Mesodermal cell (in vitro differentiated cells): Measurements from ENCODE around the gene CAPZA2.
"Not testable (repeated sequence)": the region's sequence is repeated elsewhere in the genome, so short reads cannot be mapped to it uniquely, and the experiment has no call there.

ENCODE experiments used
- H3K27ac ChIP-seq: 2 replicates; pipeline ENCODE4 v1.7.0; 2013; ENCODE audit warnings: mild to moderate bottlenecking, low read depth, low read length, moderate library complexity; ENCODE audit not compliant: severe bottlenecking
- H3K36me3 ChIP-seq: 2 replicates; pipeline ENCODE4 v1.7.1; 2013; ENCODE audit warnings: mild to moderate bottlenecking, low read length, moderate library complexity; ENCODE audit not compliant: control insufficient read depth, insufficient read depth
- H3K4me1 ChIP-seq: one replicate; pipeline ENCODE4 v1.7.1; 2013; ENCODE audit warnings: mild to moderate bottlenecking, low read length; ENCODE audit not compliant: insufficient read depth, control insufficient read depth, poor library complexity, severe bottlenecking
- H3K4me3 ChIP-seq: 2 replicates; pipeline ENCODE4 v1.7.0; 2013; ENCODE audit warnings: low read length, control low read depth, mild to moderate bottlenecking; ENCODE audit not compliant: insufficient read depth, poor library complexity, severe bottlenecking; ENCODE audit errors: extremely low read depth
- H3K9me3 ChIP-seq: 2 replicates; pipeline ENCODE4 v1.7.1; 2013; ENCODE audit warnings: mild to moderate bottlenecking, low read length, moderate library complexity; ENCODE audit not compliant: control insufficient read depth
- WGBS, 2 experiments: methylation state at CpG; one replicate each; pipeline ENCODE4 v1.1.5; 2013; ENCODE audit warnings: missing lambda C conversion rate in 2 of 2; ENCODE audit not compliant: insufficient coverage in 2 of 2; 5-methylcytosine and 5-hydroxymethylcytosine counted together

The CAPZA2 gene

DNA sequence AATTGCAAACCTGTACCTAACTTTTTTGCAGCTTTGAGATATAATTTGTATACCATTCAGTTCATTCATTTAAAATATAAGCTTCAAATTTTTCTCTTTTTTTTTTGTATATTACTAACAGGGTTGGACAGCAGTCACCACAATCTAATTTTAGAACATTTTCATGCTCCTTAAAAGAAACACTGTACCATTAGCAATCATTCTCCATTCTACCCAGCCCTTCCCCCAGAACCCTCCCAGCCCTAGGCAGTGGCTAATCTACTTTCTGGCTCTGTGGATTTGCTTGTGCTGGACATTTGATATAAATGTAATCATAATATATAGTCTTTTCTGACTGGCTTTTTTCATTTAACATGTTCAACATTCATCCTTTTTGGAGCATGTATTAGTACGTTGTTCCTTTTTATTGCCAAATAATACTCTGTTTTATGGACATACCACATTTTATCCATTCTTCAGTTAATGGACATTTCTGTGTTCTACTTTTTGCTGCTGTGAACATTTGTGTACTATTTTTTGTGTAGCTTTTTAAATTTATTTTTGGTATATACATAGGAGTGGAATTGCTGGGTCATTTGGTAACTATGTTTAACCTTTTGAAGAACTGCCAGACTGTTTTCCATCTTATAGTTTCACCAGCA, 50.0 kb downstream of the CAPZA2 start:
- peaks cover 68% of the 10 kb centered on the region for H3K36me3 ChIP-seq
- WGBS, 2 experiments: no CpG with 5 or more reads among the region's 1 CpG

DNA sequence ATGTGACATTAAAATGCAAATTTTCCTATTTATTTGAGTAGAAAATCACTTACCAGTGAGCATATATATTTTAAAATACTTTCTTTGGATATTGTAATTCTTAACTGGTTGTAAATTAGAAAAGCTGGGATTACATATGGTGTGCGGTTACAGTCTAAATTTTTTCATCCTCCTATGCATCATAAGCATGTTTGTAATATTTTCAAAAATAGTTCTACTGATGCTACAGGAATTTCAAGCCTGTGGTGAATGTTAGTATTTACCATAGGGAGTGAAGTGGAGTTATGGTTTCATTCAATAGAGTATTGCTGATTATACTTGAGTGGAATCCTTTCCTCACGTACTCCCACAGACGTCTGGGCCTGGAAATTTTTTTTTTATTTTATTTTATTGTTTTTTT, 56.3 kb downstream of the CAPZA2 start:
- no CpG with 5 or more reads among the region's 3 CpGs for WGBS, 2 experiments
- Histone ChIP-seq H3K27ac (no peak overlapping the region), H3K4me1 (no peaks in the 10 kb centered on the region), H3K36me3 (peaks cover 49% of the 10 kb centered on the region), H3K9me3 (no peaks in the 10 kb centered on the region), H3K4me3 (no peak overlapping the region)

More for the DNA sequence above, 50.0 kb downstream of the CAPZA2 start:
- Histone ChIP-seq H3K4me3 (no peak overlapping the region), H3K9me3 (no peaks in the 10 kb centered on the region), H3K27ac (no peak overlapping the region), H3K4me1 (no peaks in the 10 kb centered on the region)

DNA sequence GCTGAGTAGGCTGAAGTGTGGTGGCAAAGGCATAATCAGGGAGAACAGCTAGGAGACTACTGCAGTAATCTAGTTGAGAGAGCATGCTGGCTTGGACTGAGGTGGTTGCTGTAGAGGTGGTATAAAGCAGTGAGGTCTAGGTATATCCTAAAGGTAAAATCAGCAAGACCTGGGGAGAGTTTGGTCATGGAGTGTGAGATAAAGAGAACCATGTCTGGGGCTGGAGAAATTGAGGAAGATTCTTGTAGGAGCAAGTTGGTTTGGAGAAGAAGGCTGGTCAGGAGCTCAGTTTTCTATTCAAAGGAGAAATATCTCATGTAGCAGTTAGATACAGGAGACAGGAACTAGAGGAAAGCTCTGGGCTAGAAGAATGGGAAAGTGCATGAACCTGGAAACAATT, 58.0 kb downstream of the CAPZA2 start:
- Histone ChIP-seq H3K4me3 (no peak overlapping the region), H3K9me3 (no peaks in the 10 kb centered on the region)

DNA sequence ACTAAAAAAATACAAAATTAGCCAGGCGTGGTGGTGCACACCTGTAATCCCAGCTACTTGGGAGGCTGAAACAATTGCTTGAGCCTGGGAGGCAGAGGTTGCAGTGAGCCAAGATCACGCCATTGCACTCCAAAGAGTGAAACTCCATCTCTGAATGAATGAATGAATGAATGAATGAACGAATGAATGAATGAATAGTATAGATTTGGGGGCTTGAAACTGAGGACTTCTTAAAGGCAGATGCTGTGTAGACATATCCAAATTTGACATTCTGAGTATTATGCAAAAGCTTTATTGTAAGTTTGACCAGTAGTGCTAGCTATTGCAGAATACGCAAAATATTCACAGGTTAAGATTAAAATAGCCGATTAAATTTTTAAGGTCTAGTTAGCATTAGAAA, 60.2 kb downstream of the CAPZA2 start:
- no peaks in the 10 kb centered on the region for H3K9me3 ChIP-seq
- H3K4me3 ChIP-seq: no peak overlapping the region
- peaks cover 21% of the 10 kb centered on the region for H3K36me3 ChIP-seq
- no peaks in the 10 kb centered on the region for H3K4me1 ChIP-seq
- 58 to 62% methylated on average over 5 of the region's 5 CpGs for WGBS, 2 experiments
- H3K27ac ChIP-seq: no peak overlapping the region

More for the DNA sequence above, 58.0 kb downstream of the CAPZA2 start:
- no peak overlapping the region for H3K27ac ChIP-seq
- peaks cover 38% of the 10 kb centered on the region for H3K36me3 ChIP-seq
- H3K4me1 ChIP-seq: no peaks in the 10 kb centered on the region

DNA sequence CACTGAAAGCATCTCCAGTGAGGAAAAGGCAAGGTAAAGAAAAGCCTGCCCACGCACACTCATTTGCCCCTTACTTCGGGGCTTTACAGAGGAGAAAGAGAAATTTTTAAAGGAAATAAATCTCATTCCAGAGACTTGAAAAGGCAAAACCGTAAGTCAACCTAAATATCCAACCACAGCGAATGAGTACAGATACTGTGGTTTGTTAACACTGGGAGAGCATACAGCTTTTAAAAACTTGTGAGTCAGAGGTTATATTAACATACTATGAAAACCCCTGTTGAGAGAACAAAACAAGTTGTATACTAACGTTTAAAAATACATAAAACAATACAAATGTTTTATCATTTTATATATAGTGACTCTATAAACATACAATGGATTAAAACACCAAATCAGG, 62.4 kb downstream of the CAPZA2 start:
- Histone ChIP-seq H3K4me3 (no peak overlapping the region), H3K9me3 (no peaks in the 10 kb centered on the region), H3K36me3 (peaks cover 11% of the 10 kb centered on the region), H3K4me1 (no peaks in the 10 kb centered on the region), H3K27ac (no peak overlapping the region)
- WGBS, 2 experiments: no CpG with 5 or more reads among the region's 5 CpGs

DNA sequence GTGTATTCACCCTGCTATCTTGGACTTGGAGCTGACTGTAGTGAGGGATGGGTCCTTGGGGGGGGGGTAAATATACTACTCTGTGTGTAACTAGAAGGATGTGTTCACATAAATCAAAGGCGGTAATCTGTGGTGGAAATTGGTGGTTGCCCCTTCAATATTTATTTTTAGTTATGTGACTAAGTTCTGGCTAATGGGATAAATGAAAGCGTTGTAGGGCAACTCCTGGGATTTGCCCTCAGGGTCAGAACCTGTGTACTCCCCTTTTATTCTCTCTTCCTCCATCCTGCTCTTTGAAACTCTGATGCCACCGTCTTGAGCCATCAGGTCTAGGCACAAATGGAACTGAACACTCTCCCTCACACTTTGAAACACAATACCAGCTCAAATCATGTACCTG, 66.6 kb downstream of the CAPZA2 start:
- H3K4me3 ChIP-seq: no peak overlapping the region
- H3K27ac ChIP-seq: no peak overlapping the region
- H3K4me1 ChIP-seq: no peaks in the 10 kb centered on the region
- H3K36me3 ChIP-seq: no peaks in the 10 kb centered on the region
- 38 to 79% methylated on average over 1 to 3 of the region's 3 CpGs for WGBS, 2 experiments
- no peaks in the 10 kb centered on the region for H3K9me3 ChIP-seq

DNA sequence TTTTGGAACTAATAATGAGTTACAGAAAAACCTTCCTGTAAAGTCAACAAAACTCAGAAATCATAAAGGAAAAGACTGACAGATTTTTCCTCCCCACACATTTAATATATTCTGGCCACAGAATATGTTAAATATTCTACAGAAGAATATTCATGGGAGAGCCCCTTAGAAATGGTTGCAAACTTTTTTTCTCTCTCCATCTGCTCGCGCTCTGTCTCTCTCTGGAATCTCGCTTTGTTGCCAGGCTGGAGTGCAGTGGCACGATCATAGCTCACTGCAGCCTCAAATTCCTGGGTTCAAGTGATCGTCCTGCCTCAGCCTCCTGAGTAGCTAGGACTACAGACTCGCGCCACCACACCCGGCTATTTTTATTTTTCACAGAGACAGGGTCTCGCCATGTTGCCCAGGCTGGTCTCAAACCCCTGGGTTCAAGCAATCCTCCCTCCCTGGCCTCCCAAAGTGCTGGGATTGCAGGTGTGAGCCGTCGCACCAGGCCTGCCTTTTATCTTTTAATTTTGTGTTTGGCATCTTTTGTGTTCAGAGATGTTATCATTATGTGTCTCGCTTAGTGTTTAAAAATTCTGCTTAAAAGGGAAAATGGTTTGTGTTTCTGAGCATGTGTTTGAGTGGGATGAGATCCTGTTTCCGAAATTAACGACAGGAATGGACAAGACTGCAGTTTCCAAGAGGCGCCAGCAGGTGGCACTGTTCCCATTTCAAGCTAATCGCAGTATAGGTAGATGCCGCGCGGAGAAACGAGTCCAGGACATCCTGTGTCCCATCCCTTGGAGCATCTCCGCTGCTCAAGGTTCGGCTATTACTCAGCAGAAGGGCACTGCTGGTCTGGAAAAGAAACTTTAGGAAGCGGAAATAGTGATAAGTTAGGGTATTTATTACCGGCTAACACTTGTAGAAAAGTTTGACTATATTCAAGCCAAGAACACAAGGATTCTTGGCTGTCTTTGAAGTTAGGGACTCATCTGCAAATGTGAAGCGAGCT, 67.8 kb downstream of the CAPZA2 start:
- H3K4me3 ChIP-seq: no peak overlapping the region
- H3K9me3 ChIP-seq: no peaks in the 10 kb centered on the region
- 39 to 41% methylated on average over 22 to 23 of the region's 25 CpGs for WGBS, 2 experiments
- peak overlapping the region; percentile 23 for H3K27ac ChIP-seq
- no peaks in the 10 kb centered on the region for H3K4me1 ChIP-seq
- no peaks in the 10 kb centered on the region for H3K36me3 ChIP-seq

DNA sequence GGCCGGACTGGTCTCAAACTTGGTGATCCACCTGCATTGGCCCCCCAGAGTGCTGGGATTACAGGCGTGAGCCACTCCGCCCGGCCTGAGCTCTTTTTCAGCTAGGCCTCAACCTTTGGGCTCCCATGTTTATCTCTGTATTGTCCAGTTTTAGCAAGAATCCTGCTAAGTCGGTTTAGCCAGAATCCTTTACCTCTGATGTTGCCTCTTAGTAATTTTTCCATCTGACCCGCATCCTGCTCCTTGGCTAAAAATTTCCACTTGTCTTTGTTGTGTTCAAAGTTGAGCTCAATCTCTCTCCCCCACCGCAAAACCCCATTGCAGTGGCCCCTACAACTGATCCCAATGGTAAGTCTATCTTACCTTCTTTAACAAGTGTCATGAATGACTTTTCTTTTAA, 70.2 kb downstream of the CAPZA2 start:
- Histone ChIP-seq H3K27ac (no peak overlapping the region), H3K4me3 (no peak overlapping the region), H3K36me3 (no peaks in the 10 kb centered on the region), H3K9me3 (no peaks in the 10 kb centered on the region), H3K4me1 (no peaks in the 10 kb centered on the region)
- WGBS, 2 experiments: 97% methylated on average over 7 of the region's 7 CpGs

DNA sequence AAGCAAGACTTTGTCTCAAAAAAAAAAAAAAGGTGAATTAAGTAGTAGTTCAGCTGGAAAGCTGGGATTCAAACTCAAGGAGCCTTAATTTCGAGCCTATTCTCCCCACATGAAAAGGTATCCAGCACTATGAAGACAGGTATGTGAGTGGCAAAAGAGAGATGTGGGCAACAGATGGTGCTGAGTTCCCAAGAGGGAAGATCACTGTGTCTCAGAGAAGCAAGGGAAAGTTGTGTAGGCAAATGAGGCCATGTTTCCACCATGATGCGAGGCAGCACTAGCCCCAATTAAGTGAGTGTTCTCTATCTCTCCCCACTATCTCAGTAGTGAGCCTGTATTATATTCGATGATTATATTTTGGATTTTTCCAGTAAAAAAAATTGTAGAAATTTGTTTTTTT, 71.1 kb downstream of the CAPZA2 start:
- 83 to 86% methylated on average over 1 of the region's 3 CpGs for WGBS, 2 experiments
- Histone ChIP-seq H3K4me3 (no peak overlapping the region), H3K27ac (no peak overlapping the region), H3K36me3 (no peaks in the 10 kb centered on the region), H3K9me3 (no peaks in the 10 kb centered on the region), H3K4me1 (no peaks in the 10 kb centered on the region)

DNA sequence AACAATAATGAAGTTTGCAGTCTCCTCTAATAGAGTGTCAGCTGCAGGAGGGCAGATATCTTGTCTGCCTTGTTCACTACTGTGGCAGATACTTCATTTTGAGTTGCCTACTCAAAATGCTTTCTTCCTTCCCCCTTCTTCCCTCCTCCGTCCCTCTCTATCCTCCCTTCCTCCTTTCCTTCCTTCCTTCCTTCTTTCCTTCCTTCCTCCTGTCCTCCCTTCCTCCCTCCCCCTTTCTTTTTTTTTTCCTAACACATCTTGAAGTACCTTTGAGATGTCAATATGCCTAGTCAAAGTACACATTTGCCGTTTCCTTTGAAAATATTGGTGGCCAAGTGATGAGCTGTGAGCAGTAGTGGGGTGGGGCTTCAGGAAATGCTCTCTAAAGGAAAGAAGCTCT, 72.2 kb downstream of the CAPZA2 start:
- 83% methylated on average over 1 of the region's 2 CpGs; no CpG with 5 or more reads in 1 of the 2 experiments for WGBS, 2 experiments
- H3K36me3 ChIP-seq: no peaks in the 10 kb centered on the region
- H3K9me3 ChIP-seq: no peaks in the 10 kb centered on the region
- H3K27ac ChIP-seq: no peak overlapping the region
- no peaks in the 10 kb centered on the region for H3K4me1 ChIP-seq
- no peak overlapping the region for H3K4me3 ChIP-seq

DNA sequence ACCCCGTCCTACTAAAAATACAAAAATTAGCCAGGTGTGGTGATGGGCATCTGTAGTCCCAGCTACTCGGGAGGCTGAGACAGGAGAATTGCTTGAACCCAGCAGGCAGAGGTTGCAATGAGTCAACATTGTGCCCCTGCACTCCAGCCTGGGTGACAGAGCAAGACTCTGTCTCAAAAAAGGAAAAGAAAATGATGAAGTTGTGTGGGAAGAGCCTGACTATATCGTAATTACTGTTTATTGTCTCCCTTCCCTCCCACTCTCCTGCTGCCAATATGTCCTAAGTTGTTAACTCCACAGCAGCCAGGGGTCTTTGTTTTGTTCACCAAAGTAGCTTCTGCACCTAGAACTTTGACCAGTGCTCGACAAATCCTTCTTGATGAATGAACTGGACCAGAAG, 74.5 kb downstream of the CAPZA2 start:
- H3K36me3 ChIP-seq, H3K4me3 ChIP-seq, H3K9me3 ChIP-seq, H3K27ac ChIP-seq, H3K4me1 ChIP-seq: not testable (repeated sequence)
- 79 to 92% methylated on average over 3 of the region's 4 CpGs for WGBS, 2 experiments
